ENCODE data around the gene RCAN2.

Gene RCAN2

DNA sequence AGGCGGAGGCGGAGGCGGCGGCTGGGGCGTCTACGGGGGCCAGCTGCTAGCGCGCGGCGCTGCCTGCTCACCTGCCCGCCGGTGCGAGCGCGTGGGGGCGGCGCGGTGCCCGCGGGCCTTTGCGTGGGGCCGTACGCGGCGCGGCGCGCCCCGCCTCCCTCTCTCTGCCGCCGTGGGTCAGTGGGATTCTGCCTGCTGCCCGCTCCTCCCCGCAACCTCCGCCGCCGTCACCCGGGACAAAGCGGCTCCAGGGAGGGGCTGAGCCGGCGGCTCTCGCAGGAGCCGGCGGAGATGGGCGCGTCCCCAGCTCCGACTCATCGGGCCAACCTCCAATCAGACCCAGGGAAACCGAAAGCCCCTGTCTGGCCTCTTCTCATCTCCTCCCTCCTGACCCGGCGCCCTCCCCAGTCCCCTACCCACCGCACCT is at the start of gene RCAN2:
RCAN2 (minus strand) TSS at position 249 of the 427 bp plus-strand sequence.
- peak; percentile 40 for DNase-seq (ENCODE audit: low read depth)
- TF ChIP-seq, protein P1, sequence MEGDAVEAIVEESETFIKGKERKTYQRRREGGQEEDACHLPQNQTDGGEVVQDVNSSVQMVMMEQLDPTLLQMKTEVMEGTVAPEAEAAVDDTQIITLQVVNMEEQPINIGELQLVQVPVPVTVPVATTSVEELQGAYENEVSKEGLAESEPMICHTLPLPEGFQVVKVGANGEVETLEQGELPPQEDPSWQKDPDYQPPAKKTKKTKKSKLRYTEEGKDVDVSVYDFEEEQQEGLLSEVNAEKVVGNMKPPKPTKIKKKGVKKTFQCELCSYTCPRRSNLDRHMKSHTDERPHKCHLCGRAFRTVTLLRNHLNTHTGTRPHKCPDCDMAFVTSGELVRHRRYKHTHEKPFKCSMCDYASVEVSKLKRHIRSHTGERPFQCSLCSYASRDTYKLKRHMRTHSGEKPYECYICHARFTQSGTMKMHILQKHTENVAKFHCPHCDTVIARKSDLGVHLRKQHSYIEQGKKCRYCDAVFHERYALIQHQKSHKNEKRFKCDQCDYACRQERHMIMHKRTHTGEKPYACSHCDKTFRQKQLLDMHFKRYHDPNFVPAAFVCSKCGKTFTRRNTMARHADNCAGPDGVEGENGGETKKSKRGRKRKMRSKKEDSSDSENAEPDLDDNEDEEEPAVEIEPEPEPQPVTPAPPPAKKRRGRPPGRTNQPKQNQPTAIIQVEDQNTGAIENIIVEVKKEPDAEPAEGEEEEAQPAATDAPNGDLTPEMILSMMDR (conservative IDR thresholded peaks at IDR 0.05; ENCODE audit: low read length): no peak
- H3K4me3 ChIP-seq (ENCODE audit: low read length): peak within 1 kb of the TSS; percentile 73

DNA sequence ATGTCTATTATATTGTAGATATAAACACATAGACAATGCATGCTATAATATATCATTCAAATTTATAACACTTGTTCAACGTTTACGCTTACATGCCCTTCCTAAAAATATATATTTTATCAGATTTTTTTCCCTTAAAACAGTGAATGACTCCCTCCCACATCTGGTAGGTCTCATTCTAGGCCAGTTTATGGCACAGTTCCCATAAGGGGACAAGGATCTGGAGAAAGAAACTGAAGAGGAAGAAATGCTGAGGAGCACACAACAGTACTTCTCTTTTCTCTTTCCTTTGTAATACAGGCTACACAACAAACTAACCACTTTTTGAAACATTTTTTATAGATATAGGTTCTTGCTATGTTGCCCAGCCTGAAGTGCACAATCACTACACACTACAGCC is 48.6 kb upstream of the RCAN2 start:
- DNase-seq (ENCODE audit: low read depth): no peak
- TF ChIP-seq, protein P1 (conservative IDR thresholded peaks at IDR 0.05; ENCODE audit: low read length): no peak
- H3K4me3 ChIP-seq (ENCODE audit: low read length): no peak overlapping the region

DNA sequence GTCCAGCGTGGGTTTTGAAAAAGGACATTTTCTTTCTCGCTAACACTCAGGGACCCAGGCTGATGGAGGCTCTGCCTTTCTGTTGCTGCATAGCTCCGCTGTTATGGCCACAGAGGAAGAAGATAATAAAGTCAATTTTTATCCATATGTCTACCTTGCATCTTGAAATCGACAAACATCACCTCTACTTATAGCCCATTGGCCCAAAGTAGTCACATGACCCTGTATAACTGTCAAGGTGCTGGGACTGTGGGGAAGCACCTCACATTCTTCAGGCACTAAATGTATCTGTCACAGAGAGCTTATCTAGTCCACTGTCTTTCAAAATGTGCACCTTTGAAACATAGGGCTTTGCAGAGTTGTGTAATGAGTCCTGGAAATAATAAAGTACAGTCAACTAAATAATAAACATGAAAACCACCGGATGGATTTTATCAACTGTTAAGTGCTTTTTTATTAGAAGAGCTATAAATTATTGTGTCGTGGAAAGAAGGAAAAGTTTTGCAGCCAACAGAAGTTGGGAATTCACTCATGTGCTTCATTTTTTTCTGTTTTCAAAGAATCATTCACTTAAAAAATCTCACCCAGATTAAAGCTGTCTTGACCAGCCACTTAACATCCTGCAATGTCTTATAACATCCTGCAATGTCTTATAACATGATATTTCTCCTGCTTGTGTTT is 47.7 kb upstream of the RCAN2 start:
- TF ChIP-seq, protein P1 (conservative IDR thresholded peaks at IDR 0.05; ENCODE audit: low read length): no peak
- DNase-seq (ENCODE audit: low read depth): no peak
- H3K4me3 ChIP-seq (ENCODE audit: low read length): no peak overlapping the region

DNA sequence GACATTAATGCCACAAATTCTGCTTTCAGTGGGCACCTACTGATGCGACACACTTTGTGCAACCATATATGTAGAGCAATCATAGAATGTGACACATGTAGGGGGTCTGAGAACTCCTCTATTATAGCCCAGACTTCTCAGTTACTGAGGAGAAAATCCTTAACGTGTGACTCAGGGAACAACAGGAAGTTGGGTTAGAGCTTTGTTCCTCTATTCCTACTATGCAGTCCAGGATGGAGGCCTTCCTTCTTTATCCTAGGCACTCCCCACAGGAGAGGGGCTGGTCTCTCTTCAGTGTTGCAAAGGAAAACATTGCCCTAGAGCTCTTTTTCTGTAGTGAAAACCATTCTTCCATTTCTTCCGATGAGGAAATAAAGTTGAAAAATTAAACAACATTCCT is 39.6 kb upstream of the RCAN2 start:
- DNase-seq (ENCODE audit: low read depth): no peak
- no peak overlapping the region for H3K4me3 ChIP-seq (ENCODE audit: low read length)
- TF ChIP-seq, protein P1 (conservative IDR thresholded peaks at IDR 0.05; ENCODE audit: low read length): no peak

DNA sequence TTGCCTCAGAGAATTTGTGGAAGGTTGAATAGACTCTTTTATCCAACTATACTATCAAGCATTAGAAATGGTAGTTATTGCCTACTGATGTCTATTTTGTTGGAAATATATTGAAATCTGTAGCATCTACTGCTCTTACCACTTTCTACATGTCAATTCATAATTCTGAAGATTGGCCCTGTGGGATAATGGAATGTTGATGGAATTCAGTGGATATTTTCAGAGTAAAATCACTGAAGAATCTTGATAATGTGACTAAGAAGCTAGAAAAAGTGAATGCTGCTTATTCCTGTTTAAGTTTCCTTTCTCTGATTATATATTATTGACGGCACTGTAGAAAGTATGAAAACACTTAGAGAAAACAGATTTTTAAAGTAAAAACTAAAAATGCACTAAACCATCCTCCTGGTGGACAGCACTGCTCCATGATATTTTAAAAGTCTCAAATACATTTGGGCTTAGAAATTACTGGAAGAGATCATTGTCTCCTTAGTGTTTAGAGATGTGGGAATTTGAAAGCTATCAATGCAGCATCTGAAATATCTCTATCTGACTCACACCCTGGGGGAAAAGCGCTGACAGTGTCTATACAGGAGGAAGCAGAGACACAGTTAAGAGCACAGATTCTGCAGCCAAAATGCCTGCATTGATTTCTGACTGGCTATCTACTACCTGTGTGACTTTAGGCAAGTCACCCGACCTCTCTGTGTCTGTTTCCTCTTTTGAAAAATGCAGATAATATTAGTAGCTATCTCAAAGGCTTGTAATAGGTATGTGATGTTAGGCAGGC is 37.9 kb upstream of the RCAN2 start:
- H3K4me3 ChIP-seq (ENCODE audit: low read length): no peak overlapping the region
- no peak for DNase-seq (ENCODE audit: low read depth)
- TF ChIP-seq, protein P1 (conservative IDR thresholded peaks at IDR 0.05; ENCODE audit: low read length): no peak

DNA sequence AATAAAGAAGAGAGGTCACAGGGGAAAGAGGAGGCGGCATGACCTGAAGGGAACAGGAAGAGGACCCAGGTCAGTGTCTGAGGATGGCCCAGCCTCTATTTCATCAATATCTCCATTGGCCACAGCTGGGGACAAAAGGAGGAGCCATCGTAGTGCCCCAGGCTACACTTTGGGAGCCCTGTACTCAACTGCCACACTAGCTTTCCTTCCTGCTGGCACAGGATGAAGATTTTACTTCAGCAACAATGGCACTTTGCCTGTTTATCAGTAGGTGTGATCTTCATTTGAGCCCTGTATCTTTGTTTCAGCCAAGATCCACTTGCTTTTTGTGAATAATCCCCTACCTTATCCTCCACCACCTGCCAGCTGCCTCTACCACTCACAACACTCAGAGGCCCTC is 35.4 kb upstream of the RCAN2 start:
- H3K4me3 ChIP-seq (ENCODE audit: low read length): no peak overlapping the region
- no peak for DNase-seq (ENCODE audit: low read depth)
- TF ChIP-seq, protein P1 (conservative IDR thresholded peaks at IDR 0.05; ENCODE audit: low read length): no peak

DNA sequence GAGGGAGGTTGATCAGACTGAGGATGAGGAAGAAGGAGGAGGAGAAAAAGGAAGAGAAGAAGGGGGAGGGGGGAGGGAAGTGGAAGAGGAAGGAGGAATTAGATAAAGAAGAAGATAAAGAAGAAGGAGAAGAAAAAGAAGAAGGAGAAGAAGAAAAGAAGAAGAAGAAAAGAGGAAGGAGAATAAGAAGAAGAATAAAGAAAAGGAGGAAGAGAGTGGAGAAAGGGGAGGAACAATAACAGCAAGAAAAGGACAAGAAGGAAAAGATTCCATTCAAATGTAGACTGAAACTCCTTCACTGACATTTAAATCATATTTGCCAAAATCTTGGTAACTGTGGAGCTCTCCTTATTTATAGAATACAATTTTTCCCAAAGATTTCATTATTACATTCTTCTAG is 34.3 kb upstream of the RCAN2 start:
- no peak overlapping the region for H3K4me3 ChIP-seq (ENCODE audit: low read length)
- TF ChIP-seq, protein P1 (conservative IDR thresholded peaks at IDR 0.05; ENCODE audit: low read length): no peak
- no peak for DNase-seq (ENCODE audit: low read depth)

Measured in AG10803 (cell line).